ENCODE results near the gene HOXB6.

DNA sequence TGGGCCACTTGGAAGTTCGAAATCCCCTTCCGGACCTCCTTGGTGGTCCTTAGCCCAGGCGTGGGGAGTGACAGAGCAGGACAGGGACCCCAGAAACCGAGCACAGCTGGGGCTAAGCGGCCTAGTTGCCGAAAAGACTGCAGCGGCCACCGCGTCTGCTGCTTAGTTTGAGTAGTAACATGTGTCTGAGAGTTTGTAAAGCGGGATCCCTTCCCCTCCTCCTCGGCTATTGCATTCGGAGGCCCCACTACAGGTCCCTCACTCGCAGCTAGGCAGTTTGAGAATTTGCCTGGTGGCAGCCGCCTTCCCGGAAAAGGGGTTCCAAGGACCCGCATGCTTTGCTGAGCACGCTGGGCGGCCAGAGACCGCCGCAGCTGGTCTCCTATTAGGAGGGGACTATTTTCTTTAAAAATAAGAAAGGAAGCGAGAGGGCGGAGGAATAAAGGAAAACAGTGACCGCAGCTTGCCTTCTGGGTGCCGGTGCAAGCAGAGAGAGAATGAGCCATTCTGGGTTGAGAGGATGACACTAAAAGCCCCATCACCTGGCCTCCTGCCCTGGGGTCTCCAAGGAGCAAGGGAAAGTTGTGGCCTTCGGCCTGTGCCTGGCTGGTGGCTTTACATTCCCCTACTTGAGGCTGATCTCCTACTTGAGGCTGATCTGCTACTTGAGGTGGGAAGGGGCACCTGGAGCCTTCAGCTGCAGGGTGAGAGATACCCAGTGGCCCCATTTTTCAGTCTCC, 10.1 kb downstream of the HOXB6 start:
- no peak for TF ChIP-seq CTCF (IDR thresholded peaks at IDR 0.05)
- TF ChIP-seq EP300 (IDR thresholded peaks at IDR 0.05), result no peak
- no peak for TF ChIP-seq POLR2A (IDR thresholded peaks at IDR 0.05)
